GM18520 (cell line): ENCODE data around the gene ZNG1F.
"Not testable (repeated sequence)": the region's sequence is repeated elsewhere in the genome, so short reads cannot be mapped to it uniquely, and the experiment has no call there.

Experiments used
- ATAC-seq: cut with Tn5 transposase; IDR thresholded peaks from one replicate; pipeline ENCODE4 v1.9.1; 2021; ENCODE audit not compliant: unreplicated experiment

ZNG1F gene

DNA sequence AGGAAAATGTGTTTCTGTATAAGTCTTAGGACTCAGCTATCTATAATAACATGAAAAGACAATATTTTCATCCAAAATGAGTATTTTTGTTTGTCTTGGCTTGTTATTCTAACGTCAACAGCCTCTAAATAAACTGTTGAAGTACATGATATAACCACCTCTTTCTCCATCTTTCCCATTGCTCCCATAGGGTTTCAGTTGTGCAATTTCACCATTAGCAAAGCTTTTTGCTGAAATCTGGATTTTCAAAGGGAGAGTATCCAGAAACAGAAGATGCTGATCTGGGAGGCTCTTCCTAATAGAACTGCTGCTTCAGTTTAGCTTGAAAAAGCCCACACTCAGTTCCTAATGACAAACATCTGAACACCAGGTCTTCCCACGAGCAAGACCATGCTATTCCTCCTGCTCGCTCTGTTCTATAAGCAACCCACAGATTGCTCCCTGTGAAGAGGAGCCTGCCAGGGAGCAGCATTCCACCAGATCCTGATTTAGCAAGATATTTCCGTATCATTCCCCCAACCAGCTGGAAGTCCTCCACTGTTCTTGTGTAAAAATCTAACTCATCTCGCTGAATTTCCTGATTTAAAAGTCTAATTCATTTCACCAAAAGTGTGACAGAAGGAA lies 101.8 kb downstream of the ZNG1F start:
- not testable (repeated sequence) for ATAC-seq

DNA sequence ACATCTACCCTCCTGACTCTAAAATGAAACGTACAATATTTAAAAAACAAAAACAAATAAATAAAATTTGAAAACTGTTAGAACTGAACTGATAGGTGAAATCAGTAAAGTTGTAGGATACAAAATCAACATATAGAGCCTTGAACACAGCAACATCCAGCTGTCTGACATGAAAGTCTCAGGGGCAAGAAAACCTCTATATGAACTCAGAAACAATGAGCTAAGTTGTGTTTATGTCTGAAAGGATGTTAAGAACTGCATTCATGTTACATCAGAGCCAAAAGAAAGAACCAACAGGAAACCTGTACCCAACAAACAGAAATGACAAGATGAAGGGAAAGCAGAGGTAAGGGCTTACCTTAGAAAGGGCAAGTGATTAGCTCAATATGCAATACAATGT lies 102.4 kb downstream of the ZNG1F start:
- not testable (repeated sequence) for ATAC-seq

DNA sequence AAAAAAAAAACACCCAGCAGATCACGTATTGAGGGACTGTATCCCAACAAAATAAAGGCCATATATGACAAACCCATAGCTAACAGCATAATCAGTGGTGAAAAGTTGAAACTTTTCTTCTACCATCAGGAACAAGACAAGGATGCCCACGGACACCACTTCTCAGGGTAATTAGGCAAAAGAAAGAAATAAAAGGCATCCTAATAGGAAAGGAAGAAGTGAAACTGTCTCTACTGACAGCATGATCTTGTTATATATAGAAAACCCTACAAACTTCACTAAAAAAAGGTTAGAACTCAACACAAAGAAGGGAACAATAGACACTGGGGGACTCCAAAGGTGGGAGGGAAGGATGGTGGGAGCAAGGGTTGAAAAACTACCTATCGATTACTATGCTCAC lies 102.9 kb downstream of the ZNG1F start:
- not testable (repeated sequence) for ATAC-seq

DNA sequence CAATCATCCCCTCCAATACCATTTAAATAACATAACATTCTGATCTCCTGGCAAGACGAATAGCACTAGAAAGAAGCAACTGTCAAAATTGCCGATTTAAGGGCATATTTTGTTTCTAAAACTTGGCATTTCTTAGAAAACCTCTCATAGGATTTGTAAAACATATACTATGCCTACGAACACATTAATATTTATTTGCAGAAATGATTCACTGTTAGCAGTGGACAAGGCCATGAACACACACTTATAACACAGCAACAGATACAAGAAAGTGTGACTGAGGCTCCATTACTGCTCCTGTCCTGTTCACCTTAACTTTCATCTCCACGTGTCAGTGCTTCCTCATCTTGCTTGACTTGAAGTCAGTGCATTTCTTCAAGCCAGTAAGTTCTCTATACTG lies 106.8 kb downstream of the ZNG1F start:
- ATAC-seq, result not testable (repeated sequence)
